ENCODE results near the gene ADCY2.

ADCY2 gene

DNA sequence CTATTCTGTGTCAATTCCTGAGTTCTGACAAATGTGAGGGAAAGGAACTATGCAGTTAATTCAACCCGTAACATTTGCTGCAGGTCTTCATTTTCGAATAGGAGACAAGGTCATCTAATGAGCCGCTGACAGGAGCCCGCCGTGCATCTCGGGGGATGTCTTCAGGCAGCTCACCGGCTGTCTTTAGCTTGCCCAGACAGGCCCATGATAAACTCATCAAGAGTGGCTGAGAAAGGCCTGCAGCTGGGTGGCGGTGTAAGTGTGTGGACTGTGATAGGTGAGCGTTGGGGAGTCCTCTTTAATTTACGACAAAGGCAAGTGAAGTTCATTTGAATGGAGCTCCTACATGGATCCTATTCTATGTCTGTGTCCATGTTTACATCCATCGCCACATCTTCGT lies 190.5 kb downstream of the ADCY2 start:
- H3K27ac ChIP-seq = no peak overlapping the region
- no peaks in the 10 kb centered on the region for H3K27me3 ChIP-seq (replicated peaks)
- TF ChIP-seq, protein P1, sequence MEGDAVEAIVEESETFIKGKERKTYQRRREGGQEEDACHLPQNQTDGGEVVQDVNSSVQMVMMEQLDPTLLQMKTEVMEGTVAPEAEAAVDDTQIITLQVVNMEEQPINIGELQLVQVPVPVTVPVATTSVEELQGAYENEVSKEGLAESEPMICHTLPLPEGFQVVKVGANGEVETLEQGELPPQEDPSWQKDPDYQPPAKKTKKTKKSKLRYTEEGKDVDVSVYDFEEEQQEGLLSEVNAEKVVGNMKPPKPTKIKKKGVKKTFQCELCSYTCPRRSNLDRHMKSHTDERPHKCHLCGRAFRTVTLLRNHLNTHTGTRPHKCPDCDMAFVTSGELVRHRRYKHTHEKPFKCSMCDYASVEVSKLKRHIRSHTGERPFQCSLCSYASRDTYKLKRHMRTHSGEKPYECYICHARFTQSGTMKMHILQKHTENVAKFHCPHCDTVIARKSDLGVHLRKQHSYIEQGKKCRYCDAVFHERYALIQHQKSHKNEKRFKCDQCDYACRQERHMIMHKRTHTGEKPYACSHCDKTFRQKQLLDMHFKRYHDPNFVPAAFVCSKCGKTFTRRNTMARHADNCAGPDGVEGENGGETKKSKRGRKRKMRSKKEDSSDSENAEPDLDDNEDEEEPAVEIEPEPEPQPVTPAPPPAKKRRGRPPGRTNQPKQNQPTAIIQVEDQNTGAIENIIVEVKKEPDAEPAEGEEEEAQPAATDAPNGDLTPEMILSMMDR (IDR thresholded peaks at IDR 0.05; ENCODE audit: low read depth, low read length, missing control alignments) = no peak
- DNase-seq = no peak
- H3K36me3 ChIP-seq (replicated peaks) = no peaks in the 10 kb centered on the region
- no peak overlapping the region for H3K4me3 ChIP-seq (ENCODE audit: low read depth, low read length)
- in situ Hi-C loops (cut with HindIII; ENCODE audit: low pct_ligation_motif_present, low sequenced_read_pairs) = no loop called here

DNA sequence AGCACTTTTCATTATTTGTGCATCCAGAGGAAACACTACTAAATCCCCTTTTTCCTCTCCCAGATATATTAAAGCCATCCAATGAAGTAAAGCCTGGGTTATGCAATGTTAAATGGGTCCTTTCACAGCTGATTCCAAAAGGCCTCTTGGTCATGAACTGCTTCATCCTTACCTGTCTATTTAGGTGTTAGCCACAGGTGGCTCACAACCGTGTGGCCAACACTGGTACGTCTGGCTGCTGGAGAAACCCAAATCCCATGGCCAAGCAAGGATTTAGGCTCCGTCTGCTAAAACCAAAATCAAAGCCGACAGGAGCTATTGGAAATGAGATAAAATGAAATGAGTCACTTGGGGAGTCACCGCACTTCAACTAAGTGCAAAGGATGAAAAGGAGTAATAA lies 193.9 kb downstream of the ADCY2 start:
- in situ Hi-C loops (cut with HindIII; ENCODE audit: low pct_ligation_motif_present, low sequenced_read_pairs) = no loop called here
- H3K4me3 ChIP-seq (ENCODE audit: low read depth, low read length) = no peak overlapping the region
- no peaks in the 10 kb centered on the region for H3K27me3 ChIP-seq (replicated peaks)
- TF ChIP-seq, protein P1 (IDR thresholded peaks at IDR 0.05; ENCODE audit: low read depth, low read length, missing control alignments) = no peak
- no peak for DNase-seq
- H3K36me3 ChIP-seq (replicated peaks) = no peaks in the 10 kb centered on the region
- H3K27ac ChIP-seq = no peak overlapping the region

DNA sequence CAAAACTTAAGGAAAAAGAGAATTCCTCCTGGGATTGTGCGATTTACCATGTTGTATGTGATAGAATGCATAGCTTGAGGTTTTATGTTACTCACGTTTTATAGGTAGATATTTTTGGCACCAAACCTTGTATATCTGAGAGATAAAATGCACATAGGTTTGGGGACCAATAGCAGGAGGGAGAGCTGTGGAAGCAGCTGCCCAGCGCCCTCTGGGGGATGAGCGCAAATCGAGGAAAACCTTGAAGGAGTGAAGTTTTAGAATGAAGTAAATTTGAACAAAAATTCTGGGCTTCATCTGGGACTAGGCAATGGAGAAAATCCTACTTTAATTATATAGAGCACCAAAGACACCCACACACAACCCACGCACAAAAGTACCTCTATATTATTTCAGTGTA lies 197.0 kb downstream of the ADCY2 start:
- Histone ChIP-seq H3K4me3 (ENCODE audit: low read depth, low read length) (no peak overlapping the region), H3K27ac (no peak overlapping the region), H3K36me3 (replicated peaks) (no peaks in the 10 kb centered on the region), H3K27me3 (replicated peaks) (no peaks in the 10 kb centered on the region)
- TF ChIP-seq, protein P1 (IDR thresholded peaks at IDR 0.05; ENCODE audit: low read depth, low read length, missing control alignments) = no peak
- in situ Hi-C loops (cut with HindIII; ENCODE audit: low pct_ligation_motif_present, low sequenced_read_pairs) = no loop called here
- DNase-seq = no peak

DNA sequence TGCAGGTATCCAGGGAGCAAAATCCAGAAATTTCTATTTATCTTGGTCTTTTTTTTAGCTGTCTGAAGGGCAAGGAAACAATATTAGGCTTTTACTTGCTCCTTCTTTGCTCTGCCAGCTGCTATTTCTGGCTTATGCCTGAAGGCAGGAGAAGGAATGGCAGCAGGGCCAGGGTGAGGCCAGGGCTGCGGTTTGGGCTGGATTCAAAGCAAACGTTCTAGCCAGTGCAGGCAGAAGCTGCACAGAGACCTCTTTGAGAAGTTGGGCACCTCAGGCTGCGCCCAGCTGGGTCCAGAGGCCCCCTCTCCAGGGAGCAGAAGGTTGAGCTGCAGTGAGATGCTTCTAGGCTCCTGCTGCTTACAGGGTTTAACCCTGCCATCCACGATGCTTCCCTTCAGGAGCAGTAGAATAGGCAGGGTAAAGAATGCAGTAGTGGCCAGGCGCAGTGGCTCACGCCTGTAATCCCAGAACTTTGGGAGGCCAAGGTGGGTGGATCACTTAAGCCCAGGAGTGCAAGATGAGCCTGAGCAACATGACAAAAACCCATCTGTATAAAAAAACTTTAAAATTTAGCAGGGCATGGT lies 201.2 kb downstream of the ADCY2 start:
- no peak for DNase-seq
- in situ Hi-C loops (cut with HindIII; ENCODE audit: low pct_ligation_motif_present, low sequenced_read_pairs) = no loop called here
- Histone ChIP-seq H3K36me3 (replicated peaks) (no peaks in the 10 kb centered on the region), H3K27ac (no peak overlapping the region), H3K4me3 (ENCODE audit: low read depth, low read length) (no peak overlapping the region), H3K27me3 (replicated peaks) (no peaks in the 10 kb centered on the region)
- TF ChIP-seq, protein P1 (IDR thresholded peaks at IDR 0.05; ENCODE audit: low read depth, low read length, missing control alignments) = no peak

DNA sequence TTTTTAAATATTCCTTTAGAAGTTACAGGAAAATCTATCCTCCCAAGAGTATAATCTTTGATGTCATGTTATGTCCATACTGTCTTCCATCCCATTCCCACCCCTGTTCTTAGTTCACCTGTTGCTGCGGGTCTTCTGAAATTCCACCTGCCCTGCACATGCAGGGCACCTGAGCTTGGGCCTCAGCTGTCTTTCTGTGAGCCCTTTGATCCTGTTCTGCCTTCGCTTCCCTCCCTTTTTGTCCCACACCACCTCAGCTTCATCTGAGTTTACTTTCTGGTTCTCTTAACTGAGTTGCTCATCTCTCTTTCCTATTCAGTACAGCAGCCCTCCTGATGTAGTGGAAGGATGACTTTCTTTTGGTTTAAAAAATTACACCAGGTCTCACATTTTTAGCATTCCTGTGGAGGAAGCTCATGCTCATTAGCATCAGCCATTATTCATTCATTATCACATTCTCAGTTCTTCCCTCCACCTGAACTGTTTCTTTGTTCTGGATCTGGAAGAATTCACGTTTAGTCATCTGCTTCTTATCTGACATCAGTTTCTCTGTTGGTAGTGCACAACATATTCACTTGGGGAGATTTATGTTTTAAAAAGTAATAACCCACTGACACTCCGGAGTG lies 211.0 kb downstream of the ADCY2 start:
- H3K36me3 ChIP-seq (replicated peaks) = no peaks in the 10 kb centered on the region
- TF ChIP-seq, protein P1 (IDR thresholded peaks at IDR 0.05; ENCODE audit: low read depth, low read length, missing control alignments) = no peak
- H3K27me3 ChIP-seq (replicated peaks) = no peaks in the 10 kb centered on the region
- in situ Hi-C loops (cut with HindIII; ENCODE audit: low pct_ligation_motif_present, low sequenced_read_pairs) = no loop called here
- no peak overlapping the region for H3K27ac ChIP-seq
- no peak overlapping the region for H3K4me3 ChIP-seq (ENCODE audit: low read depth, low read length)
- DNase-seq = no peak

DNA sequence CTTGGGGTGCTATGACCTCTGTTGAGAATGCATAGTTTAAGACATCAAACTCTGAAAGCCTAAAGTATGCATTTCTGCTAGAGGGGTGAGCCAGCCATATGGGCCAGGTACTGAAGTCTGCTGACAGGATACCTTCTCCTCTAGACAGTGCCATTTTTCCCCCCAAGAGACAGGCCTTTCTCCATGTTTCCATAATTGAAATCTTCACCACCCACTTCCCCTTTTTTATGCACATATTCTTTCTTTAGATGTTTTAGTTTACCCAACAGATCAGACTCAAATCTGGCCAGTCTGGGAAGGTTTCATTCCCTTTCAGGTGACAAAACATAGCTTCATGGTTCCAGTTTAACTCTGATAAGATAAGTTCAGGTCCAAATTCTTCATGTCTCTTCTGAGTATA lies 212.8 kb downstream of the ADCY2 start:
- in situ Hi-C loops (cut with HindIII; ENCODE audit: low pct_ligation_motif_present, low sequenced_read_pairs) = no loop called here
- no peaks in the 10 kb centered on the region for H3K27me3 ChIP-seq (replicated peaks)
- TF ChIP-seq, protein P1 (IDR thresholded peaks at IDR 0.05; ENCODE audit: low read depth, low read length, missing control alignments) = no peak
- no peaks in the 10 kb centered on the region for H3K36me3 ChIP-seq (replicated peaks)
- DNase-seq = no peak
- H3K27ac ChIP-seq = no peak overlapping the region
- no peak overlapping the region for H3K4me3 ChIP-seq (ENCODE audit: low read depth, low read length)

Data from brain microvascular endothelial cell (primary cell).